A673 (cell line): Measurements from ENCODE around the gene MOBP. TPM values are rescaled to one million over a fixed set of nuclear protein-coding genes. Genes with fewer than 3 reads are reported as not detected.

ENCODE experiments used
- BruUV-seq: library from RNA; stranded (reverse); fragments of 400-500 nt; replicated peaks from 2 replicates; lab custom pipeline; 2021; lab: Mats Ljungman, UMichigan
- CTCF ChIA-PET: fragments of 300-600 bp; sonication (Branson Sonifier 250); formaldehyde crosslinking; loops from one replicate; lab custom pipeline; 2022; ENCODE audit warnings: antibody characterized with exemption; lab: Charles Lee
- POLR2A ChIA-PET: fragments of 300-600 bp; sonication (Branson Sonifier 250); formaldehyde crosslinking; loops from one replicate; lab custom pipeline; 2022; ENCODE audit warnings: antibody characterized with exemption; ENCODE audit not compliant: low non-redundant PET; lab: Charles Lee
- DNase-seq: peaks from one replicate; pipeline ENCODE4 v3.0.0-alpha.2; 2015; ENCODE audit warnings: low spot score
- H3K27ac ChIP-seq: fragments of 200-600 bp; sonication (generic); 2 replicates; pipeline ENCODE4 v1.5.1; 2016; ENCODE audit warnings: mixed run types, low read depth, mild to moderate bottlenecking, mixed read lengths, antibody characterized with exemption, low read length; ENCODE audit not compliant: poor library complexity, severe bottlenecking
- H3K27me3 ChIP-seq: fragments of 200-600 bp; sonication (generic); replicated peaks from 2 replicates; pipeline ENCODE4 v1.6.1; 2017; ENCODE audit warnings: mixed run types, low read depth, mild to moderate bottlenecking, mixed read lengths, antibody characterized with exemption, low read length; ENCODE audit not compliant: insufficient read depth, poor library complexity
- H3K36me3 ChIP-seq: fragments of 200-600 bp; sonication (generic); 2 replicates; pipeline ENCODE4 v1.6.1; 2016; ENCODE audit warnings: mixed run types, mild to moderate bottlenecking, mixed read lengths, antibody characterized with exemption, low read length; ENCODE audit not compliant: insufficient read depth, poor library complexity, severe bottlenecking
- H3K4me1 ChIP-seq: fragments of 200-600 bp; sonication (generic); 2 replicates; pipeline ENCODE4 v1.6.1; 2017; ENCODE audit warnings: mixed run types, mild to moderate bottlenecking, mixed read lengths, antibody characterized with exemption, low read length; ENCODE audit not compliant: insufficient read depth, poor library complexity, severe bottlenecking
- H3K4me3 ChIP-seq: fragments of 200-600 bp; sonication (generic); 2 replicates; pipeline ENCODE4 v1.5.1; 2016; ENCODE audit warnings: low read depth, mixed run types, mild to moderate bottlenecking, mixed read lengths, low read length; ENCODE audit not compliant: poor library complexity, severe bottlenecking
- H3K9me3 ChIP-seq: fragments of 200-600 bp; sonication (generic); 2 replicates; pipeline ENCODE4 v1.6.1; 2016; ENCODE audit warnings: mixed run types, low read depth, mild to moderate bottlenecking, mixed read lengths, antibody characterized with exemption, low read length; ENCODE audit not compliant: poor library complexity, severe bottlenecking
- EZH2 ChIP-seq: fragments of 200-600 bp; sonication (generic); IDR thresholded peaks from 2 replicates; pipeline ENCODE4 v1.6.1; 2017; ENCODE audit warnings: borderline replicate concordance, low read depth, mild to moderate bottlenecking, mixed read lengths, antibody characterized with exemption, low read length; ENCODE audit not compliant: poor library complexity, severe bottlenecking
- intact Hi-C: fragments of 100-400 bp; cut with micrococcal nuclease; formaldehyde crosslinking; loops from one replicate; pipeline ENCODE4 v1.10.0; 2022; ENCODE audit not compliant: unreplicated experiment
- total RNA-seq: library from RNA; stranded (reverse); gene quantifications from 2 replicates; pipeline ENCODE4 v1.2.3, GENCODE V29; 2021
- TF ChIP-seq, protein P1 (sequence below): fragments of 300-800, 200-600 bp; sonication (generic); conservative IDR thresholded peaks from 2 replicates; pipeline ENCODE4 v1.5.1; 2017; ENCODE audit warnings: low read depth, mild to moderate bottlenecking, antibody characterized with exemption, low read length, moderate library complexity, mixed read lengths

Gene MOBP
- total RNA-seq, 1 experiment from 2014 or later: 0.19 TPM

DNA sequence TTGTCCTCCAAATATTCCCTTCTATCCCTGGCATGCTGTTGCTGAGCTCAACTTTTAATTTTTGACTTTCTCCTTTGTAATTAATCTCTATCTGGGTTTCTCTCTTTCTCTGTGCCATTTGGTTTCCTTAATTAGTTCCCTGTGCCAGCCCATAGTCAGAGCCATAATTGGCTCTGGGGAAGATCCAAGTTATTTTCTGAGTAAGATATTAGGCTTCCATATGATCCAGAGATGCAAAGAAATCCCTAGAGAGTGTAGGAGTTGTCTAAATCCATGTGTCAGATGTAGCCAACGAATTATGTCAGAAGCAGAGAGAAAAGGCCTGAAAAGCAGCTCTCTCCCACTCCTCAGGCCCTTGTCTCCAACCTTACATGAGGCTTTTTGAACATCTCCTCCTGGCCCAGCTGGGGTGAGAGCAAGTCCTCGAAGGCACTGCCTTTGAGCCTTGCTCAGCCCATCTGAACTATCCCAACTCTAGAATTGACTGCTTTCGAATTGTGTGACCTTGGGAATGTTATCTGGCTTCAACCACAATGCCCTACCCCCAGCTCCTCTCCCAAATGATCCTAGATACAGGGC lies 46.4 kb downstream of the MOBP start:
- CTCF ChIA-PET: no interaction called here
- H3K36me3 ChIP-seq: no peaks in the 10 kb centered on the region
- H3K27ac ChIP-seq: no peak overlapping the region
- POLR2A ChIA-PET: no interaction called here
- BruUV-seq: no TSS peak
- H3K4me3 ChIP-seq: no peak overlapping the region
- intact Hi-C loops: no loop called here
- TF ChIP-seq, protein P1, sequence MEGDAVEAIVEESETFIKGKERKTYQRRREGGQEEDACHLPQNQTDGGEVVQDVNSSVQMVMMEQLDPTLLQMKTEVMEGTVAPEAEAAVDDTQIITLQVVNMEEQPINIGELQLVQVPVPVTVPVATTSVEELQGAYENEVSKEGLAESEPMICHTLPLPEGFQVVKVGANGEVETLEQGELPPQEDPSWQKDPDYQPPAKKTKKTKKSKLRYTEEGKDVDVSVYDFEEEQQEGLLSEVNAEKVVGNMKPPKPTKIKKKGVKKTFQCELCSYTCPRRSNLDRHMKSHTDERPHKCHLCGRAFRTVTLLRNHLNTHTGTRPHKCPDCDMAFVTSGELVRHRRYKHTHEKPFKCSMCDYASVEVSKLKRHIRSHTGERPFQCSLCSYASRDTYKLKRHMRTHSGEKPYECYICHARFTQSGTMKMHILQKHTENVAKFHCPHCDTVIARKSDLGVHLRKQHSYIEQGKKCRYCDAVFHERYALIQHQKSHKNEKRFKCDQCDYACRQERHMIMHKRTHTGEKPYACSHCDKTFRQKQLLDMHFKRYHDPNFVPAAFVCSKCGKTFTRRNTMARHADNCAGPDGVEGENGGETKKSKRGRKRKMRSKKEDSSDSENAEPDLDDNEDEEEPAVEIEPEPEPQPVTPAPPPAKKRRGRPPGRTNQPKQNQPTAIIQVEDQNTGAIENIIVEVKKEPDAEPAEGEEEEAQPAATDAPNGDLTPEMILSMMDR: no peak
- TF ChIP-seq EZH2: no peak
- no peaks in the 10 kb centered on the region for H3K4me1 ChIP-seq
- DNase-seq: no peak
- H3K27me3 ChIP-seq: no peaks in the 10 kb centered on the region
- no peaks in the 10 kb centered on the region for H3K9me3 ChIP-seq

DNA sequence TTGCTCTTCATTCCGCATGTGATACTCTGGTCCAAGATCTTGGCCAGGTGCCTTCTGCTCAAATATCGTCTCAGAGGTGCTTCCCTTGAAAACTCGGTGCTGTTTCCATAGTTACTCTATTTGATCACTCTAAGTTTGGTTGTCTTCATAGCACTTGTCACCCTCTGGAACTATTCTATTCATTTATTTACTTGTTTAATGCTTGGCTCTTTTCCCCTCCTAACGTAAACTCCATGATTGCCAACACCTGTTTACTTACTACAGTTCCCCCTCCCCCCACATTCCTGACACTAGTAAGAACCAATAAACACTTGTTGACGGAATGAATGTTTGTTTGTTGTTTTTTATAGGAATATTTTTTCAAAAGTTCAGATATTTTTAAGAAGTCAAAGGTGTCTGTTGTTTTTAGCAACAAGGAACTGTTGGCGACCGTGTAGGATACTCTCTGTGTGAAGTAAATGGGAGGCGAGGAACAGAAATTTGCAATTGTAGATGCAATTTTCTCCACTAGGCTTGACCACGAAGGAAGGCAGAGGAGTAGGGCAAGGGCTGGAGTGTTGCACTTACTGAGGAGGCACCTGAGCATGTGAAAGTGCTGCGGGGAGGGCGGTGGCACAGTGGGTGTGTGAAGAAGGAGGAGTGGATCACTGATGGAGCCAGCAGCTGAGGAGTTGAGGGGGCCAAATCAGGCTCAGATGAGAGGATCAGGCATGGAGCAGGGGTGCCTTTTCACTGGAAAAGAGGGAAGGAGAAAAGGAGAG lies 48.4 kb downstream of the MOBP start:
- H3K4me3 ChIP-seq: no peak overlapping the region
- intact Hi-C loops: no loop called here
- no peaks in the 10 kb centered on the region for H3K27me3 ChIP-seq
- TF ChIP-seq, protein P1: no peak
- TF ChIP-seq EZH2: no peak
- no peak overlapping the region for H3K27ac ChIP-seq
- DNase-seq: no peak
- no TSS peak for BruUV-seq
- H3K4me1 ChIP-seq: no peaks in the 10 kb centered on the region
- H3K36me3 ChIP-seq: no peaks in the 10 kb centered on the region
- CTCF ChIA-PET: no interaction called here
- no peaks in the 10 kb centered on the region for H3K9me3 ChIP-seq
- POLR2A ChIA-PET: no interaction called here

DNA sequence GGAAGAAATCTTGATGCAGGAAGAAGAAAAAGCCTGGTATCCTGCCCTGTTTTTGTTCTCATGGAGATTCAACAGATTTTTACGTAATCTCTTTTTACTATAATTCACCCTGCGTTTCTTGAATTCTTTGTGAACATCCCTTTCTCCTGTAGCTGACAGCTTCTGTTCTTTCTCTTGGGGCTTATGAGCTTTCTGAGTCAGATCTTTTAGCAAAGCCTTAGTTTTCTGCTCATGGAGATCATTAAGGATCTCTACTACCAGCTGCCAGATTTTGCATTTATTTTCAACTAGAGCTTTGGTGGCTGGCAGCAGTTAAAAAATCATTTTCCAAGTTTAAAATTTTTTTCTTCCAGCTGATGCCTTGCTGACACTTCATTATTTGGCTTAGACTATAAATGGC lies 51.6 kb downstream of the MOBP start:
- POLR2A ChIA-PET: interaction anchor here (0.6 kb wide), 1 partner anchor 57 kb away, joined by 3 read pairs; no protein-coding TSS in a partner anchor
- no peaks in the 10 kb centered on the region for H3K4me1 ChIP-seq
- no peak for TF ChIP-seq EZH2
- TF ChIP-seq, protein P1: no peak

More for the DNA sequence above, 51.6 kb downstream of the MOBP start:
- no peaks in the 10 kb centered on the region for H3K36me3 ChIP-seq
- no peak overlapping the region for H3K27ac ChIP-seq
- no peak overlapping the region for H3K4me3 ChIP-seq
- CTCF ChIA-PET: no interaction called here
- DNase-seq: no peak
- no TSS peak for BruUV-seq
- no peaks in the 10 kb centered on the region for H3K9me3 ChIP-seq
- H3K27me3 ChIP-seq: no peaks in the 10 kb centered on the region
- intact Hi-C loops: no loop called here
